ENCODE results near the gene CD180.

Gene CD180

GRCh38 chr5:67202828-67203227, 6.2 kb upstream of the CD180 start:
- Histone ChIP-seq H3K27ac (replicated peaks) (no peak overlapping the region), H3K4me3 (replicated peaks; ENCODE audit: insufficient read depth, low read length) (no peak overlapping the region), H3K27me3 (ENCODE audit: insufficient read depth, poor library complexity, severe bottlenecking) (no peaks in the 10 kb centered on the region)
- peak; percentile 49 to 72 for DNase-seq (ENCODE audit: low read depth in 1 of 2, low spot score in 1 of 2)
- TF ChIP-seq CTCF (IDR thresholded peaks at IDR 0.05; ENCODE audit: insufficient read depth, low read length), result no peak
- peak; percentile 13; the same call in 1 of the 2 replicates for TF ChIP-seq SPI1 (IDR thresholded peaks at IDR 0.05; ENCODE audit: borderline replicate concordance, low read depth)
- TF ChIP-seq, protein P1, sequence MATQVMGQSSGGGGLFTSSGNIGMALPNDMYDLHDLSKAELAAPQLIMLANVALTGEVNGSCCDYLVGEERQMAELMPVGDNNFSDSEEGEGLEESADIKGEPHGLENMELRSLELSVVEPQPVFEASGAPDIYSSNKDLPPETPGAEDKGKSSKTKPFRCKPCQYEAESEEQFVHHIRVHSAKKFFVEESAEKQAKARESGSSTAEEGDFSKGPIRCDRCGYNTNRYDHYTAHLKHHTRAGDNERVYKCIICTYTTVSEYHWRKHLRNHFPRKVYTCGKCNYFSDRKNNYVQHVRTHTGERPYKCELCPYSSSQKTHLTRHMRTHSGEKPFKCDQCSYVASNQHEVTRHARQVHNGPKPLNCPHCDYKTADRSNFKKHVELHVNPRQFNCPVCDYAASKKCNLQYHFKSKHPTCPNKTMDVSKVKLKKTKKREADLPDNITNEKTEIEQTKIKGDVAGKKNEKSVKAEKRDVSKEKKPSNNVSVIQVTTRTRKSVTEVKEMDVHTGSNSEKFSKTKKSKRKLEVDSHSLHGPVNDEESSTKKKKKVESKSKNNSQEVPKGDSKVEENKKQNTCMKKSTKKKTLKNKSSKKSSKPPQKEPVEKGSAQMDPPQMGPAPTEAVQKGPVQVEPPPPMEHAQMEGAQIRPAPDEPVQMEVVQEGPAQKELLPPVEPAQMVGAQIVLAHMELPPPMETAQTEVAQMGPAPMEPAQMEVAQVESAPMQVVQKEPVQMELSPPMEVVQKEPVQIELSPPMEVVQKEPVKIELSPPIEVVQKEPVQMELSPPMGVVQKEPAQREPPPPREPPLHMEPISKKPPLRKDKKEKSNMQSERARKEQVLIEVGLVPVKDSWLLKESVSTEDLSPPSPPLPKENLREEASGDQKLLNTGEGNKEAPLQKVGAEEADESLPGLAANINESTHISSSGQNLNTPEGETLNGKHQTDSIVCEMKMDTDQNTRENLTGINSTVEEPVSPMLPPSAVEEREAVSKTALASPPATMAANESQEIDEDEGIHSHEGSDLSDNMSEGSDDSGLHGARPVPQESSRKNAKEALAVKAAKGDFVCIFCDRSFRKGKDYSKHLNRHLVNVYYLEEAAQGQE (IDR thresholded peaks at IDR 0.05; ENCODE audit: insufficient replicate concordance, low read depth), result no peak
- no peak for TF ChIP-seq POLR2AphosphoS5 (IDR thresholded peaks at IDR 0.05; ENCODE audit: low read depth)
- no peak for TF ChIP-seq GABPA (IDR thresholded peaks at IDR 0.05; ENCODE audit: low read depth)

- no peak overlapping the region for H3K27ac ChIP-seq (replicated peaks)
Measured at GRCh38 chr5:67201897-67202549, 5.4 kb upstream of the CD180 start.

More at GRCh38 chr5:67201897-67202549, 5.4 kb upstream of the CD180 start:
- DNase-seq (ENCODE audit: low read depth in 1 of 2, low spot score in 1 of 2), result no peak
- TF ChIP-seq SPI1 (IDR thresholded peaks at IDR 0.05; ENCODE audit: borderline replicate concordance, low read depth), result no peak
- TF ChIP-seq GABPA (IDR thresholded peaks at IDR 0.05; ENCODE audit: low read depth), result no peak
- TF ChIP-seq, protein P1 (IDR thresholded peaks at IDR 0.05; ENCODE audit: insufficient replicate concordance, low read depth), result no peak
- TF ChIP-seq CTCF (IDR thresholded peaks at IDR 0.05; ENCODE audit: insufficient read depth, low read length), result no peak
- TF ChIP-seq POLR2AphosphoS5 (IDR thresholded peaks at IDR 0.05; ENCODE audit: low read depth), result no peak
- no peaks in the 10 kb centered on the region for H3K27me3 ChIP-seq (ENCODE audit: insufficient read depth, poor library complexity, severe bottlenecking)
- no peak overlapping the region for H3K4me3 ChIP-seq (replicated peaks; ENCODE audit: insufficient read depth, low read length)

Data from HL-60 (cell line).